GM23338 (cell line): Measurements from ENCODE around the gene MYO16. TPM values are rescaled to one million over a fixed set of nuclear protein-coding genes. Genes with fewer than 3 reads are reported as not detected.

ENCODE experiments used
- ATAC-seq: fragments of 200-7000 bp; cut with Tn5 transposase; 3 replicates; pipeline ENCODE4 v1.9.1; 2020
- DNase-seq: peaks from one replicate; pipeline ENCODE4 v3.0.0-alpha.2; 2015; ENCODE audit warnings: low spot score
- H2AFZ ChIP-seq: fragments of 200-600 bp; sonication (generic); 2 replicates; pipeline ENCODE4 v1.8.0; 2016; ENCODE audit warnings: antibody characterized with exemption, mild to moderate bottlenecking, moderate library complexity
- H3F3A ChIP-seq: fragments of 200-600 bp; sonication (generic); replicated peaks from 2 replicates; pipeline ENCODE4 v1.8.0; 2017; ENCODE audit warnings: antibody characterized with exemption, mixed run types, low read depth
- H3K27ac ChIP-seq: fragments of 200-600 bp; sonication (generic); 2 replicates; pipeline ENCODE4 v1.6.1; 2016; ENCODE audit warnings: low read depth
- H3K27me3 ChIP-seq: fragments of 200-600 bp; sonication (generic); 2 replicates; pipeline ENCODE4 v1.8.0; 2016; ENCODE audit warnings: mild to moderate bottlenecking, mixed run types, moderate library complexity; ENCODE audit not compliant: insufficient read depth
- H3K36me3 ChIP-seq: fragments of 200-600 bp; sonication (generic); 2 replicates; pipeline ENCODE4 v1.8.0; 2016; ENCODE audit warnings: mild to moderate bottlenecking; ENCODE audit not compliant: insufficient read depth
- H3K4me1 ChIP-seq: fragments of 200-600 bp; sonication (generic); 2 replicates; pipeline ENCODE4 v1.8.0; 2016; ENCODE audit warnings: mild to moderate bottlenecking, moderate library complexity; ENCODE audit not compliant: insufficient read depth
- H3K4me2 ChIP-seq: fragments of 200-600 bp; sonication (generic); 2 replicates; pipeline ENCODE4 v1.7.1; 2017; ENCODE audit warnings: mixed run types
- H3K4me3 ChIP-seq: fragments of 200-600 bp; sonication (generic); 2 replicates; pipeline ENCODE4 v1.6.1; 2016; ENCODE audit warnings: mixed run types
- H3K79me2 ChIP-seq: fragments of 200-600 bp; sonication (generic); replicated peaks from 2 replicates; pipeline ENCODE4 v1.8.0; 2017; ENCODE audit warnings: mild to moderate bottlenecking; ENCODE audit not compliant: insufficient read depth
- H3K9me2 ChIP-seq: fragments of 200-600 bp; sonication (generic); 2 replicates; pipeline ENCODE4 v1.8.0; 2017; ENCODE audit not compliant: insufficient read depth
- H4K20me1 ChIP-seq: fragments of 200-600 bp; sonication (generic); replicated peaks from 2 replicates; pipeline ENCODE4 v1.8.0; 2017; ENCODE audit warnings: mild to moderate bottlenecking; ENCODE audit not compliant: insufficient read depth
- H3K27ac Mint-ChIP-seq: 2 replicates; pipeline ENCODE4 v1.8.0; 2020; ENCODE audit warnings: inconsistent platforms, mild to moderate bottlenecking, moderate library complexity, mixed read lengths
- H3K27me3 Mint-ChIP-seq: 3 replicates; pipeline ENCODE4 v1.8.0; 2022; ENCODE audit warnings: low read depth, mild to moderate bottlenecking, moderate library complexity, mixed read lengths, inconsistent platforms; ENCODE audit not compliant: insufficient read depth, poor library complexity
- H3K36me3 Mint-ChIP-seq: 3 replicates; pipeline ENCODE4 v1.8.0; 2021; ENCODE audit warnings: low read depth, mild to moderate bottlenecking, inconsistent platforms, moderate library complexity, mixed read lengths
- H3K4me1 Mint-ChIP-seq: 3 replicates; pipeline ENCODE4 v1.8.0; 2020; ENCODE audit warnings: mild to moderate bottlenecking, inconsistent platforms, mixed read lengths
- H3K4me3 Mint-ChIP-seq: 3 replicates; pipeline ENCODE4 v1.8.0; 2021; ENCODE audit warnings: moderate library complexity, mild to moderate bottlenecking, inconsistent platforms, mixed read lengths
- H3K9me3 Mint-ChIP-seq: 3 replicates; pipeline ENCODE4 v1.8.0; 2020; ENCODE audit warnings: moderate library complexity, mild to moderate bottlenecking, inconsistent platforms, mixed read lengths
- CREB1 ChIP-seq: fragments of 250-450 bp; sonication (Bioruptor Pico); IDR thresholded peaks from 2 replicates; pipeline ENCODE4 v1.5.0; 2020; ENCODE audit warnings: low read depth, mild to moderate bottlenecking, moderate library complexity
- EZH2 ChIP-seq: fragments of 200-600 bp; sonication (generic); IDR thresholded peaks from one replicate; pipeline ENCODE4 v1.8.0; 2017; ENCODE audit warnings: antibody characterized with exemption, mild to moderate bottlenecking, low read depth; ENCODE audit not compliant: unreplicated experiment
- EZH2phosphoT487 ChIP-seq: fragments of 200-600 bp; sonication (generic); IDR thresholded peaks from one replicate; pipeline ENCODE4 v1.8.1; 2018; ENCODE audit warnings: antibody characterized with exemption; ENCODE audit not compliant: unreplicated experiment
- JUNB ChIP-seq: IDR thresholded peaks from one replicate; pipeline ENCODE4 v1.6.1; 2016; ENCODE audit warnings: antibody characterized with exemption; ENCODE audit not compliant: unreplicated experiment
- NANOG ChIP-seq: IDR thresholded peaks from 2 replicates; pipeline ENCODE4 v1.6.1; 2016; ENCODE audit warnings: antibody characterized with exemption, borderline replicate concordance
- POLR2AphosphoS5 ChIP-seq: IDR thresholded peaks from 2 replicates; pipeline ENCODE4 v1.6.1; 2016; ENCODE audit warnings: antibody characterized with exemption, low read depth
- REST ChIP-seq: IDR thresholded peaks from one replicate; pipeline ENCODE4 v1.6.1; 2018; ENCODE audit warnings: antibody characterized with exemption; ENCODE audit not compliant: unreplicated experiment
- STAT1 ChIP-seq: IDR thresholded peaks from one replicate; pipeline ENCODE4 v1.6.1; 2016; ENCODE audit warnings: antibody characterized with exemption; ENCODE audit not compliant: unreplicated experiment
- ZNF114 ChIP-seq: fragments of 250-450 bp; sonication (Bioruptor Pico); IDR thresholded peaks from 2 replicates; pipeline ENCODE4 v1.5.0; 2020; ENCODE audit warnings: mild to moderate bottlenecking, moderate library complexity
- ZNF331 ChIP-seq: fragments of 250-450 bp; sonication (Bioruptor Pico); IDR thresholded peaks from 2 replicates; pipeline ENCODE4 v1.5.0; 2020; ENCODE audit warnings: low read depth, mild to moderate bottlenecking, moderate library complexity
- polyA plus RNA-seq: library from polyadenylated mRNA; unstranded; fragments of >200 nt; fragmentation: Nextera tagmentation; extraction: Ambion mirVana; gene quantifications from 2 replicates; pipeline ENCODE4 v1.2.1, GENCODE V29; 2016
- total RNA-seq: library from RNA; depleted of rRNA; stranded (reverse); fragments of >200 nt; shearing (Covaris generic); gene quantifications from 2 replicates; pipeline ENCODE4 v1.2.3, GENCODE V29; 2014
- TF ChIP-seq, protein P1 (sequence below), 2 experiments: fragments of 200-600 bp in 1 of 2; sonication (generic) in 1 of 2; conservative IDR thresholded peaks; 2 replicates each; pipeline versions ENCODE4 v1.5.1 to v1.6.1; 2016 to 2017; ENCODE audit warnings: antibody characterized with exemption in 2 of 2, low read depth in 2 of 2, mild to moderate bottlenecking in 2 of 2, moderate library complexity in 1 of 2
- TF ChIP-seq, protein P2 (sequence below): IDR thresholded peaks from 2 replicates; pipeline ENCODE4 v1.6.1; 2016; ENCODE audit warnings: antibody characterized with exemption

MYO16 gene
- total and polyA plus RNA-seq, 2 experiments from 2014 or later = 0.10 to 0.13 TPM

DNA sequence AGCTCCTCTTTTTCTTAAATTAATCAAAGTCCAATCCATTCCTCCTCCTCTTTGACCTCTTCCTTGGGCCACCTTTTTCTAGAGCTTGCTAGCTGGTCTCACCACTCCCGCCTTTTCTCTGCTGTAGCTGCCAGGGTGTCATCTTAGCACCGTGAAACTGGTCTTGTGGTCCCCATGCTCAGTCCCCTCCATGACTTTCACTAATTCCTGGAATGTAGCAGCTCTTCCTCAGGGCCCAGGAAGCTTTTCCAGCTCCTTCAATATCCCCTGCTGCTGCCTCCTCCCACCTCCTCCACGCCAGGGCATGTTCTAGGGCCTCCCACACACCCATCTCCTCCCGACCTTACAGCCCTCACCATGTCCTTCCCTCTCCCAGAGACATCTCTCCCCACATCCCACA is 222.2 kb downstream of the MYO16 start:
- H3K36me3 Mint-ChIP-seq = no peaks in the 10 kb centered on the region
- ATAC-seq = no peak

DNA sequence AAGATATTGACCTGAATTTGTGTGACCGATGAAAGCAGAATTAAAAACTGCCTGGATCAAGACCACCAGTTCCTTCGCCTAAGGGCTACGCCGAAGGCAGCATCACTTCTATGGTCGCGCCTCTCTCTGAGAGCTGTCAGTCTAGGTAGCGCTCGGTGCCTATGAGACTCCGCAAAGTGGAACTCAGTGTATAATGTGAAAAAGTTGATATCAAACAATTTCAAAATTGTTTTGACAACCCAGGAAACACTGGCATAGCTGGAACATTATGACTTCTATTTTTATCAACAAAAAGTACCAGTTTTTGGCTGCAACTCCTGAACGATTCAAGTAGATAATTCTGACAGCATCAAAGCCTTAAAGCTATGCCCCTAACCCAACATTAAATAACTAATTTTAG is 223.6 kb downstream of the MYO16 start:
- Histone ChIP-seq H3K9me2 (0 out of 2 replicates have a peak, but pooled peaks cover 2% of the 10 kb centered on the region), H3F3A (no peaks in the 10 kb centered on the region), H2AFZ (no peak overlapping the region), H3K36me3 (no peaks in the 10 kb centered on the region), H3K4me1 (peaks cover 21% of the 10 kb centered on the region; the same call in 1 of the 2 replicates), H4K20me1 (no peaks in the 10 kb centered on the region), H3K27me3 (no peaks in the 10 kb centered on the region), H3K27ac (no peak overlapping the region), H3K4me2 (no peak overlapping the region), H3K79me2 (no peaks in the 10 kb centered on the region), H3K4me3 (no peak overlapping the region)
- Mint-ChIP-seq H3K36me3 (peaks cover 5% of the 10 kb centered on the region; the same call in 1 of the 3 replicates), H3K9me3 (peaks cover 3% of the 10 kb centered on the region; the same call in 1 of the 3 replicates), H3K27me3 (peaks cover 6% of the 10 kb centered on the region), H3K4me3 (no peak overlapping the region), H3K27ac (no peak overlapping the region), H3K4me1 (peaks cover 31% of the 10 kb centered on the region)
- DNase-seq = no peak
- no peak for ATAC-seq
- no peak for TF ChIP-seq EZH2
- no peak for TF ChIP-seq ZNF114 (CRISPR knock-in tag)
- no peak for TF ChIP-seq STAT1
- no peak for TF ChIP-seq JUNB
- TF ChIP-seq, protein P1, sequence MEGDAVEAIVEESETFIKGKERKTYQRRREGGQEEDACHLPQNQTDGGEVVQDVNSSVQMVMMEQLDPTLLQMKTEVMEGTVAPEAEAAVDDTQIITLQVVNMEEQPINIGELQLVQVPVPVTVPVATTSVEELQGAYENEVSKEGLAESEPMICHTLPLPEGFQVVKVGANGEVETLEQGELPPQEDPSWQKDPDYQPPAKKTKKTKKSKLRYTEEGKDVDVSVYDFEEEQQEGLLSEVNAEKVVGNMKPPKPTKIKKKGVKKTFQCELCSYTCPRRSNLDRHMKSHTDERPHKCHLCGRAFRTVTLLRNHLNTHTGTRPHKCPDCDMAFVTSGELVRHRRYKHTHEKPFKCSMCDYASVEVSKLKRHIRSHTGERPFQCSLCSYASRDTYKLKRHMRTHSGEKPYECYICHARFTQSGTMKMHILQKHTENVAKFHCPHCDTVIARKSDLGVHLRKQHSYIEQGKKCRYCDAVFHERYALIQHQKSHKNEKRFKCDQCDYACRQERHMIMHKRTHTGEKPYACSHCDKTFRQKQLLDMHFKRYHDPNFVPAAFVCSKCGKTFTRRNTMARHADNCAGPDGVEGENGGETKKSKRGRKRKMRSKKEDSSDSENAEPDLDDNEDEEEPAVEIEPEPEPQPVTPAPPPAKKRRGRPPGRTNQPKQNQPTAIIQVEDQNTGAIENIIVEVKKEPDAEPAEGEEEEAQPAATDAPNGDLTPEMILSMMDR (conservative IDR thresholded peaks at IDR 0.05; ENCODE audit: low read depth in 2 of 2) = no peak
- no peak for TF ChIP-seq ZNF331 (CRISPR knock-in tag)
- TF ChIP-seq, protein P2, sequence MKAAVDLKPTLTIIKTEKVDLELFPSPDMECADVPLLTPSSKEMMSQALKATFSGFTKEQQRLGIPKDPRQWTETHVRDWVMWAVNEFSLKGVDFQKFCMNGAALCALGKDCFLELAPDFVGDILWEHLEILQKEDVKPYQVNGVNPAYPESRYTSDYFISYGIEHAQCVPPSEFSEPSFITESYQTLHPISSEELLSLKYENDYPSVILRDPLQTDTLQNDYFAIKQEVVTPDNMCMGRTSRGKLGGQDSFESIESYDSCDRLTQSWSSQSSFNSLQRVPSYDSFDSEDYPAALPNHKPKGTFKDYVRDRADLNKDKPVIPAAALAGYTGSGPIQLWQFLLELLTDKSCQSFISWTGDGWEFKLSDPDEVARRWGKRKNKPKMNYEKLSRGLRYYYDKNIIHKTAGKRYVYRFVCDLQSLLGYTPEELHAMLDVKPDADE = no peak
- no peak for TF ChIP-seq EZH2phosphoT487

More for the DNA sequence above, 222.2 kb downstream of the MYO16 start:
- H3K4me1 ChIP-seq = peaks cover 16% of the 10 kb centered on the region; the same call in 1 of the 2 replicates
- H3K36me3 ChIP-seq = no peaks in the 10 kb centered on the region
- H4K20me1 ChIP-seq = no peaks in the 10 kb centered on the region
- DNase-seq = peak; percentile 13
- peaks cover 25% of the 10 kb centered on the region for H3K4me1 Mint-ChIP-seq
- no peaks in the 10 kb centered on the region for H3K79me2 ChIP-seq
- TF ChIP-seq ZNF114 (CRISPR knock-in tag) (no peak), POLR2AphosphoS5 (no peak), EZH2phosphoT487 (no peak), EZH2 (no peak), REST (no peak), NANOG (no peak), ZNF331 (CRISPR knock-in tag) (no peak), CREB1 (CRISPR knock-in tag) (no peak)
- no peak overlapping the region for H3K27ac Mint-ChIP-seq
- no peaks in the 10 kb centered on the region for H3F3A ChIP-seq
- peaks cover 4% of the 10 kb centered on the region for H3K27me3 Mint-ChIP-seq
- no peak overlapping the region for H3K27ac ChIP-seq
- no peaks in the 10 kb centered on the region for H3K9me3 Mint-ChIP-seq
- H3K4me2 ChIP-seq = no peak overlapping the region
- H3K9me2 ChIP-seq = 0 out of 2 replicates have a peak, but pooled peaks cover 2% of the 10 kb centered on the region
- H3K4me3 ChIP-seq = no peak overlapping the region
- H3K4me3 Mint-ChIP-seq = no peak overlapping the region
- 0 out of 2 replicates have a peak overlapping the region, but pooled peaks have one; percentile 28 for H2AFZ ChIP-seq
- H3K27me3 ChIP-seq = no peaks in the 10 kb centered on the region
